ENCODE measurements around the gene MIEF2.

GRCh38 chr17:18248811-18249210 lies 11.7 kb upstream of the MIEF2 start:
- no peak for TF ChIP-seq POLR2A (IDR thresholded peaks at IDR 0.05)
- no peak for TF ChIP-seq CTCF (IDR thresholded peaks at IDR 0.05)
